Measurements from ENCODE around the gene TANC1.

DNA sequence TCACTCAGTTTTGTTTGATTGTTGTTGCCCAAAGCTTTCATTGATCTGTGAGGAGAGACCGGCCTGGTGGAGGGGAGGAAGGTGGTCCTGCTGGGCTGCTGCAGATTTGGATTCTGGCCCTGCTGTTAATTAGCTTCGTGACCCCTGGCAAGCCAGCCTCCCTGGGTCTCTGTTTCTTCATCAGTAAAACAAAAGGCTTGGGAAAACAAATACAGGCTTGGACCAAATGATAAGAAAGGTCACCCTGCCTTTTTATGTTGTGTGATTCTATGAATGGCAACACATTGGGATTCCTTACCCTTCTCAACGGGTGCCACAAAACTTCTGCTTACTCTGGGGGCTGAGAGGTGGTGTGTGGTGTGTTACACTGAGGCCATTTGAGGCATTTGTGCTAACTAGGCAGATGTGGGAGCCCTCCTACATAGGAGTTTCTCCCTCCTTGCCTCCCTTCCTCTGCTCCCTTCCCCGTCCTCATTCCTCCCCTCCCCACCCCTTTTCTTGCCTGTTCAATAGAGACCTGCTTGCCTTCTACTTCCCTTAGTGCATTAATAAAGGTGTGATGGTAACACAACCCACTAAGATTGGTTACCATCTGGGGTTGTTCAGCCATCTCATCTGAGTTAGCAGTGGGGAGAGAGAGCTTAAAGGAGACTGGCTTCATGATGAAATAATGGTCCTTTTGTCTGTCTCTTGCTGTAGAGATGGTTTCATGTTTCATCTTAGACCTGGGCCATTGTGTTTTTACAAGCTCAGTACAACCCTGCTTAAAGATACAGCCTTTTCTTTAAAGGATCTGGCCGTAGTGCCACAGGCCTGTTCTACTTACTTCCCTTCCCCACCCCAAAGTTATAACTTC is 96.2 kb downstream of the TANC1 start:
- no peak for TF ChIP-seq POLR2A (IDR thresholded peaks at IDR 0.05; ENCODE audit: low read depth, low read length)
- no peak for TF ChIP-seq POLR2AphosphoS5 (IDR thresholded peaks at IDR 0.05; ENCODE audit: low read depth, low read length)

All from GM12892 (cell line).